Stimulated activated CD4-positive, alpha-beta T cell treated with anti-CD3 and anti-CD28 coated beads, Interleukin-4, amount 100 ng/mL, for 4 hours (primary cell): ENCODE data around the gene RUNX2.

Experiments used
- DNase-seq, 2 experiments: peaks; one replicate each; pipeline ENCODE4 v3.0.0-alpha.2; 2020

The RUNX2 gene

GRCh38 chr6:45630314-45630713, 302.2 kb downstream of the RUNX2 start:
- DNase-seq, result no peak

DNA sequence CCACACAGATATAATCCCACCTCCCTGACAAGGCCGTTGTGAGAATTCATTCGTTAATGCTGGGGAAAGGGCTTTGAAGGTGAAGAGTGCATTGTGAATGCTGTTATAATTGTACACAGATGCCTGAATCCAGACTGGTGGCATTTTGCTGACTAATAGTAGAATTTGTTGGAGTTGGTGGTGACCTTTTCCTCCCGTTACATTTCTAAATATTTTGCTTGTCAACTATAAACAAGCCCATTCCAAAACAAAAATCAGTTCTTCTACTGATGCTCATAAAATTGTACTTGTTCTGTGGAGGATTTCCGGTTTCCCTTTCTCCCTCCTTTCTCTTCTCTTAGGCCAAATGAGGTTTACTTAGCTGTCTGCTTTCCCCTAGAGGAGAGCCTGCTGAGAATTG, 302.7 kb downstream of the RUNX2 start:
- no peak for DNase-seq

DNA sequence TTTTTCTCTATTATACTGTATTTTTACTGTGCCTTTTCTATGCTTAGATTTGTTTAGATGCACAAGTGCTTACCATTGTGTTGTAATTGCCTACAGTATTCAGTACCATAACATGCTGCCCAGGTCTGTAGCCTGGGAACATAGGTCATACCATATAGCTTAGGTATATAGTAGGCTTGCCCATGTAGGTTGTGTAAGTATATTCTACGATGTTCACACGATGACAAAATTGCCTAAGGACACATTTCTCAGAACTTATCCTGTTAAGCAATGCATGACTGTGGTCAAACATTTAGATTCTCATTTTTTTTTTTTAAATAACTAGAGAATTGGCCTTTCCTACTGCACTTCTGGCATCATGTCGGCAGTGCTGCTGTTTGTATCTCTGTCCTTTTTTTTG, 303.3 kb downstream of the RUNX2 start:
- no peak for DNase-seq

- no peak for DNase-seq
Measured at GRCh38 chr6:45633272-45633908, 305.3 kb downstream of the RUNX2 start.

- no peak for DNase-seq
Measured at GRCh38 chr6:45634231-45634630, 306.1 kb downstream of the RUNX2 start.

- DNase-seq, result no peak
Measured at GRCh38 chr6:45635284-45635867, 307.2 kb downstream of the RUNX2 start.

- no peak for DNase-seq
Measured at GRCh38 chr6:45637056-45637455, 308.9 kb downstream of the RUNX2 start.

DNA sequence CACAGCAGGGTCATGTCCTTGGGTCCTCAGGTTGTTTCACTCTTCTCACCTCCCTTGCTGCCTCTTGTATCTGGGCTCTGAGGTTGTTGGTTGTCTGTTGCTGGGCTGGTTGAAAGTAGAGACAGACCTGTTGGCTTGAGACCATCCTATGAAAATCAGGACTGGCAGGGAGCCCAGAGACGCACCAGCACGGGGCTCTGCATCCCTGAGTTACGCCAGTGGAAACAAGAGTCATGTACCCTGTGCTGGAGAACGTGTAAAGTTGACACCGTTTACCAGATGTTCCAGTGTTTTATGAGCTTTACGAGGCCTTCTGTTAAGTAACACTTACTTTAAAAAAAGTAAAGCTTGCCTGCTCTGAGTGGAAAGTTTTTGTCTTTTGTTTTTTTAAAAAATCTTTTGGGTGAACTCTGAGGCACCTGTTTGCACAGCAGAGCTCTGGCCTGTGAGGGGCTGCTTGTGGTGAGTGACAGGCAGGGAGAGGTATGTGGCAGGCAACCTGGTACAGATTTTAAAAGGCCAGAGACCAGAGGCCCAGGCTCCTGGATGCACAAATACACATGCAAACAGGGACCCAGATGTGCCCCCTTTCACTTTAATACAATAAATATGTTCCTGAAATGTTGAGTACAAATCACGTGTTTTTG, 309.6 kb downstream of the RUNX2 start:
- no peak for DNase-seq

GRCh38 chr6:45640081-45640491, 312.0 kb downstream of the RUNX2 start:
- no peak for DNase-seq

GRCh38 chr6:45640811-45641210, 312.7 kb downstream of the RUNX2 start:
- DNase-seq, result no peak

DNA sequence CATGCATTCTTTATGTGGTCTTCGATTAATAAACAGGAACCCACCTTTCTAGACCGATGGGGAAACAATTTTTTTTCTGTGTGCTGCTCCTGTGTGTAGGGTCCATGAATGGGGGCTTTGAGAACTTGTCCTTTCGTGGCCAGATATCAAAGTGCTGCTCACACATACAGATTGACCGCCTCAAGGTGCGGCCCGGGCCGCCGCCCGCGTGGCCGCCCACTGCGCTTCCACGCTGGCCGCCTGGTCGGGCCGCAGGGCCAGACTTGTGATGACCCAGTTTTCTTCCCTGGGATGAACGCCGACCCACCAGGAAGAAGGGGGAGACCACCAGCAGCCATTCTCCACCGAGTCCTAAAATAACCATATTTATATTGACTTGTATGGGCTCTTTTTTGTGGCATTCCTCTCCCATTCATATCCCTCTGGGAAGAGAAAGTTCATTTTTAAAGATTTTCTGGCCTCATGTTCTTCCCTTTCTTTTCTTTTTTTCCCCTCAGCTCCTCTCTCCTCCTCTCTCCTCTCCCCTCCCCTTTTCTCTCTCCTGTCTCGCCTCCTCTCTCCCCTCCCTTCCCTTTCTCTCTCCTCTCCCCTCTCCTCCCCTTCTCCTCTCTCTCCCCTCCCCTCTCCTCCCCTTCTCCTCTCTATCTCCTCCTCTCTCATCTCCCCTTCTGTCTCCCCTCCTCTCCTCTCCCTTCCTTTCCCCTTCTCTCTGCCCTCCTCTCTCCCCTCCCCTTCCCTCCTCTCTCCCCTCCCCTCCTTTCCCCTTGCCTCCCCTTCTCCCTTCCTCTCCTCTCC, 314.4 kb downstream of the RUNX2 start:
- DNase-seq, result no peak

DNA sequence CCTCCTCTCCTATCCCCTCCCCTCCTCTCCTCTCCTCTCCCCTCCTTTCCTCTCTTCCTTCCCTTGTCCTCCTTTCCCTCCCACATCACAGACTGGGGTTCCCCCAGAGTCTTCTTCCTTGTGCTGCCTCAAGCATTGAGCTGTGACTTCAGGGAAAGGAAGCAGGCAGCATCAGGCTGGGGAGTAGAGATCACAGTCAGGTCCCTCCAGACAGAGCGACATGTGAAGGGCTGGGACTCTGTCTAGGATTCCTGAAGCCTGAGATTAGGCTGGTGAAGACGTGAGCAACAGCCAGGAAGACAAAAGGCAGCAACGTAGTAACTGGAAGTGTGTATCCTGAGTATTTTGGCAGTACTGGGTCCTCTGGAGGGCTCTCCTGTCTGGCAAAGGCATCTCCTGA, 315.0 kb downstream of the RUNX2 start:
- no peak for DNase-seq

- no peak for DNase-seq
Measured at GRCh38 chr6:45644720-45645119, 316.6 kb downstream of the RUNX2 start.

- DNase-seq, result no peak
Measured at GRCh38 chr6:45645302-45645701, 317.2 kb downstream of the RUNX2 start.

DNA sequence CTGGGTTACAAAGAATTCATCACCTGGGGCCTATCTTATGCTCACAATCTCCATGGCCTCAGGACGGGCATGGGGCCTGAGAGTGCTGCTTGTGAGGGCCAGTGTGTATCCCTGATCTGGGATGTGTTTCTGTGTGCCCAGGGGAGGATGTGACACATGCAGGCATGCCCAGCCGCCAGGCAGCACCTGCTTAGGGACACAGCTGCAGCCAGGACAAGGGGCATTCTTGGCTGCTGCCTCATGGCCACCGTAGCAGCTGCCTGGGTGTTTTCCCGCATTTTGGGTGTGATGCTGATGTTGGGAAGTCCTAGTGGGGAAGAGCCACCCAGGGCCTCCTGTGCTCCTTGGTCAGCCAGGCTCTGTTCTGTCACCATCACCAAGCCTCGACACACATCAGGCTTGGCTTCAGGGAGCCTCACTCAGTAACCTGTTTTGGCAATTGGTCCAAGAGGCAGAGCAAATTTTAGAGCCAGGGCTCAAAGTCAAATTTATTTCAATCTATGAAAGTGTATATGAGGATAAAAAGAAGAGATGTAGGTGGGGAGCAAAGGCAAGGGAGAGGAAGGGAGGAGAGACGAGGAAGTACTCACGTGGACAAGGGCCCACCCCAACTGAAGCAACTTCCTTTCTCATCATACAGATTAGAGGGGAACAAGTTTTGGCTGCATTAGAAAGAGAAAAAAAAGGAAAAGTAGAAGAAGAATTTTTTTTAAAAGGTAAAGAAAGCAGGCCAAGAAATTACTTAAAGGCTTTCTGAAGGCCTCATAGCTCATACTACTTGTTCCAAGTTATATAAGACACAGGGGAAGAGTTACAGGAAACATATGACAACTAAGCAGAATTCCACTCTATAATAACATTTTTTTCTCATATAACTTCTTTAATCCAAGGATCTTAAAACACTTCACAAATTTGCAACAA, 319.5 kb downstream of the RUNX2 start:
- DNase-seq, result no peak

DNA sequence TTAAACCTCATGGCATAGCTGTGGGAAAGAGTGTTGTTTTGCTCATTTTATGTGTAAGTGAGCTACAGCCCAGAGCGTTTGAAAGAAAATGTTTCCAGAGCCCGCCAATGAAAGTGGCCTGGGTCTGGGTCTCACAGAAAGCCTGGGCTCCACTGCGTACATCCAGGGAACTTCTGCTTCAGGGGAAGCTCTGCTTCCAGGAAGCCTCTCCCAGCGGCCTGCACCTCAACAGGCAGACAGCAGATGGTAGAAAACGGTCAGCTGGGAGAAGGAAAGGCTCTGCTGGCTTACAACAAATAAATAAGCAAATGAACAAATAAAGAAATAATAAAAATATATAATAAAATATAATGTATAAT, 320.1 kb downstream of the RUNX2 start:
- DNase-seq, result no peak

GRCh38 chr6:45650524-45651135, 322.5 kb downstream of the RUNX2 start:
- no peak for DNase-seq

- DNase-seq, result no peak
Measured at GRCh38 chr6:45651301-45651700, 323.2 kb downstream of the RUNX2 start.

- DNase-seq, result no peak
Measured at GRCh38 chr6:45652416-45652815, 324.3 kb downstream of the RUNX2 start.

DNA sequence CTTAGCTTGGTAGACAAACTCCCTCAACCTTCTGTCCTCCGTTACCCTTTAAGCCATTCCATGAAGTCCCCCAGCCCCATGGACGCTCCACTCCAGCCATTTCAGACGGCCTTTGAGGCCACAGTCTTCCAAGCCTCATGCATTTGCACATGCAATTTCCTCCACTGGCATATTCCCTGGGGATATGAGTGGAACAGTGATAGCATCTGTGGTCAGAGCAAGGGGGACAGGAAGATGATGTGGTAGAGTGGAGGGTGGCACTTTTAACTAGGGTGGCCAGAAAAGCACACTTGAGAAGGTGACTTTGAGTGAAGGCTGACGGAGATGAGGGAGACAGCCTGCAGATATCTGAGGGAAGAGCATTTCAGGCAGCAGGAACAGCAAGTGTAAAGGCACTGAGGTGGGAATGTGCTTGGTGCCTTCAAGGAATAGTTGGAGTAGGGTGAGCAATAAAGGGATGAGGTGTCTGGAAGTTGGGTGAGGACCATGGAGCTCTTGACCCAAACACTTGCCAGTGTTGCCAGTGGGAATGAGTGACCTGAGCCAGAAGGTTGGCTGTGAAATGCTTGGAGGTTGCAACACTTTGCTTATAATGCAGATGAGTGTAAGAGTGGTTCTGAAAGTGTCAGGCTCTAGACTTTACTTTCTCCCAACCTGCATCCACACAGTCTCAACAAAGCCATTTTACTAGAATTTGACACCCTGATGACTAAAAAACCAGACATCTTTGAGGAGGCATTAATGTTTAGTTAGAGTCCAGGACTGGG, 325.2 kb downstream of the RUNX2 start:
- DNase-seq, result no peak

DNA sequence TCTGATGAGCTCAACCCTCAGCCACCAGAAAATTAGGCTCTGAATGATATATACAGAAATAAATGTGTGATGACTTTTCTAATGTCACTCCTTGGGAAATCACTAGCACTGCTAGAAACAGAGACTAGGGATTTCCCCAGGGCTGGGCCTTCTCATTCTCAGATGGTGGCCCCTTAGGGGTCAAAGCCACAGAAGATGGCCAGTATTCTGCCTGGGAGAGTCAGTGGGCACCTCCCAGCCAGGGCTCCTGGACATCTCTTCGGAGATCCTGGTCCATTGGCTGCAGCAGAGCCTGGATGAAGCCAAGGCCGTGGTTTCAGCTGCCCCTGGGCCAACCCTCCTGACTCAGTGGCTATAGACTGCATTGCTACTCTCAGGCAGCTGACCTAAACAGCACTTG, 326.5 kb downstream of the RUNX2 start:
- DNase-seq, result no peak
